ENCODE data around the gene OSBPL5.

GRCh38 chr11:3156282-3156660 lies 8.8 kb downstream of the OSBPL5 start:
- TF ChIP-seq CTCF (conservative IDR thresholded peaks at IDR 0.05; ENCODE audit: low read length) (no peak), EZH2phosphoT487 (IDR thresholded peaks at IDR 0.05; ENCODE audit: borderline replicate concordance) (no peak)

All from Loucy (cell line).